Midbrain (tissue), 1 donor: ENCODE measurements around the gene CNKSR3.
"Not testable (repeated sequence)": the region's sequence is repeated elsewhere in the genome, so short reads cannot be mapped to it uniquely, and the experiment has no call there.

ENCODE experiments used
- DNase-seq: peaks from one replicate; lab custom pipeline; 2025; lab: John Stamatoyannopoulos, UW

CNKSR3 gene

DNA sequence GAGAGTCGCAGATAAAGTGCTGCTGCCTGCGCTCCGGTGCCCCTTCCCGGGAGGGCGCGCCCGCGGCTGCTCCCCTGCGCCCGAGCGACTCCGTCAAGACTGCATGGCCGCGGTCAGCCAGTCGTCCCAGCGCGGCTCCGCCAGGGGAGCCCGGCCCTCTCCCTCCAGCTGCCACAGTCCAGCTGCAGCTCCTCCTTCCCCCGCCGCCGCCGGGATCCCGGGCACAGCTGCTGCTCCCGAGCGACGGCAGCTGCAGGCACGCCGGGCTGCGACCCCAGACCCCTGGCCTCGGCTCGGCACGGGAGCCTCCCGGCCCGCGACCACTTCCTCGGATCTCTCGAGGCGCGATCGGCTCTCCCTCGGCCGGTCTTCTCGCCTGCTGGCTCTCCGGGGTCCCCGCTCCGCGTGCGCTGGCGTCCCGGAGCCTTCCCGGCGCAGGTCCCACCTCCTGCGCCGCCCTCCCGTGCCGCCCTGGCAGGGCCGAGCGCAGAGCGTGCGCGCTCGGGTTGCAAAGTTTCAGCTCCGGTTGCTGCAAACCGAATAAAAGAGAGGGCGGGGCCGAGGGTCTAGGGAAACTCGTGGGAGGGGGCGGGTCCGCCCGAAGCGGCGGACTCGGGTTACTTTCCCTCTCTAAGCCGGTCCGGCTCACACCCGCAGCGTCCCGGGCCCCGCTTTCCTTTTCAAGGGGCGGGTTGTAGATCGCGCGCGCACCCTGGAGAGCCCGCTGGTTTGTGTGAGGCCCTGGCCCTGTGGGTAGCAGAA is at the start of gene CNKSR3:
Gene CNKSR3, minus strand, starts transcription at position 542 of the 762 bp plus-strand sequence. CDS start 571 bp downstream, outside the sequence.
- peak; percentile 84 for DNase-seq

DNA sequence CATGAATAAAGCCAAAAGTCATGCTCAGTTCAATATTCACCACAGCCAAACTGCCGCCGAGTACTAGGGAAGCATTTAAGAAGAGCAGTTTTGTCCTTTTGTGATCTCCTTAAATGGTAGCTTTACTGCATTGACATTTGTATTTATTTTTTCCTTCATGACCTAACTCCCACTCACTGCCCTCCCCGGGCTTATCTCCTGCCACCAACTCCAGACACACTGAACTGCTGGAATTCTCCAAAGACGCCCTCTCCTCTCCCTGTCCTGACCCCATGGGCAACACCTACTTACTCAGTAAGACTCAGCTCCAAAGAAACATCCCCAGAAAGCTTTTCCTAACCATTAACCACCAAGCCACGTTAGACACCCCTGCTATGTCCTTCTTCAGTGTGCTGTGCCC is 48.5 kb upstream of the CNKSR3 start:
- DNase-seq: no peak

DNA sequence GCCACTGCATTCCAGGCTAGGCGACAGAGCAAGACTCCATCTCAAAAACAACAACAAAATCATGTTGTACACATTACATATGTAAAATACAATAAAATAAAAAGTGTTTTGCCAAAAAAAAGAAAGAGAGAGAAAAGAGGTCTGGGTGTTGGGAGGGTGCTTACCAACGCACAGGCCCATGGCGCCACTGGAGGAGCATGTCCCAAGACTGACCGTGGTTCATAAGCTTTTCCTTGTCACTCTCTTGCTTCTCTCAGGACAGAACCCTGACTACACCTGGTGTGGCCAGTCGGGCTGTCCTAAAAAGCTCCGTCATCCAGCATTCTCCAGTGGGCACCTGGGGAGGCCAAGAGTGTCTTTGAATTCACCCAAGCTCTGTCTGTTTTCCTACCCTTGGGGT is 48.0 kb upstream of the CNKSR3 start:
- DNase-seq: no peak

DNA sequence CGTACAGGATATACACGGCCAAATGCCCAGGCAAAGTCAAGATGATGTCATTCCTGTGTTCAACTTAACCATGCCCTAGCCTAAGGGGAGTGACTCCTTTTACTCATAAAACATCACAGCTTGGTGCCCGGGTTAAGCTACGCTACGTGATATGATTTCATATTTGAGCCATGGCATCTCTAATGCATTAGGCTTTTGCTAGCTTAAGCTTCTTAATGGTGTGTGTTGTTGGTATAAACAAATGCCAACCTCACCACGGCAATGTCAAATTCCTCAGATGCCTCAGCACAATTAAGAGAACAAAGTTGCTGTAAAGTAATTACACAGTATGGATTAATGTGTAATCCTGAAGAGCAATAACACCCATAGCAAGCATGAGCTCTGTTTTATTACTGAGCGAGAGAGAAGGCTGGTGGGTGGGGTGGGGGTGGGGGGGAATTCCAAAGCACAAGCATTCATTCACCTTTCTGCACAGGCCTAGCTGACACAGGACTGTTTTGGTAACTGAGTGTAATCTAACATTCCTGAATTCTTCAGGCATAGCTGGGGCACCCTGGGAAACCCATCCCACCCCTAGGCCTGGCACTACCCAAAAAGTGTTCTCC is 44.7 kb upstream of the CNKSR3 start:
- DNase-seq: no peak

DNA sequence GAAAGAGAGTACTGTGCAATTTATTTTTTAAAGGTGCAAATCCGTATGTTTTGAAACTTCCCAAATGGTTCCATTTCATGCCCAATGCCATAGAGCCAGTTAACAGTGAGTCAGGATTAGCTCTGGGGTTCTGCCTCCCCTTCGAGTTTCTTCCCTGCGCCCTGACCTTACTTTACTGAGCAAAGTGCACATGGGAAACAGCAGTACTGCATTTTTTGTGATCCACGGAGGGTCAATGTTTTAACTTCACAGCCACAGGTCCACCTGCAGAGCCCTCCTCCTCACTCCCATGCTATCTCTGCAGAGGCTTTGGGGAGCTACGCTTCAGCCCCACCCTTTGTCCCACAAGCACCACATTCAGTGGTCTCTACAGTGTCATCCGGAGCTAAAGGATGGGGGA is 44.0 kb upstream of the CNKSR3 start:
- no peak for DNase-seq

DNA sequence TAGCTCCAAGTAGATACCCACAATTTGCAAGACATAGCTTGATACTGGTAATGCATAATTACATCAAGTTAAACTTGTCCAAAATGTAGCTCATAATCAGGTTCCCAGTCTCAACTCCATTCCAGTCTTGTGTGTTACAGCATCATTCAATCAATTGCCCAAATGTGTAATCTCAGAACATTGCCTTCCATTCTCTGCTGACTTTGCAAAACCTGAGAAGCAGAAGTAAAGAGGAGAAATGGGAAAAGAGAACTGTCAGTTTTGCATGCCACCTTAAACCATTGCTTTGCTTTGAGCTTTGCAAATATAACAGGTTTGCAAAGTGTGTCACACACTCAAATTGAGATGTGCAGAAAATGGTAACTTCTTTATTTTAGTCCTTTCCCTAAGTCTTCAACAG is 40.3 kb upstream of the CNKSR3 start:
- no peak for DNase-seq

DNA sequence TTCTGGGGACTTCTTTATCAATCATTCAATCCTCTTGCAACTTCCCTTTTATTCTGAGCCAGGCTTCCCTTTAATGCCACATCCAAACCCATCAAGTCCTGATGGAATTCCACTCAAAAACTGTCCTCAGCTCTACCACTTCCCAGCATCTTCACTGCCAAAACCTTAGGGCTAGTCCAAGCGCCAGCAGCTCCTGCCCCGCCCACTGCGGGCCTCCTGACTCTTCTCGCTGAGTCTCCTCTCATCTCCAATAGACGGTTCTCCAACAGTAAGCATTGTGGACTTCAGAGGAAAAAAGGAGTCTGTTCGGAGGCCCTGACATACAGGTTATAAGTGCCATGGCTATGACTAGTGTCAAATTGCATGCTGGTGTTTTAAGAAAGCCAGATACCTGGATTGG is 38.7 kb upstream of the CNKSR3 start:
- DNase-seq: no peak

GRCh38 chr6:154548130-154548830 is 37.8 kb upstream of the CNKSR3 start:
- no peak for DNase-seq

DNA sequence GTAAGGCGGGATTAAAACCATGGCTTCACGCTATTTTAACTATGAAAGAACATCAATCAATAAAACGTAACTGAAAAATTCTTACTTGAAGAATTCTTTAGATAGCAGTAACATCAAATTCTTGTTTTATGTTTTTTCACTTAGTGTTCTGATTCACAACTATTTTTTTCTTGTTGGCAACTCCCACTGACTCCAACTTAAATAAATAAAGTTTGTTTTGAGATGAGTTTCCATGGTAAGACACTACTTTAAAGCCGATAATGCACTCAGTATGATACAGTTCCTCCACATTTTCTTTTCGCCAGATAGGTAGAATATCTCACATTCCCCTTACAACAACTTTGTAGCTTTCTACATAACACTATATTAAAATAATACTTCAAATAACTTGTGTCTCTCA is 33.1 kb upstream of the CNKSR3 start:
- no peak for DNase-seq

DNA sequence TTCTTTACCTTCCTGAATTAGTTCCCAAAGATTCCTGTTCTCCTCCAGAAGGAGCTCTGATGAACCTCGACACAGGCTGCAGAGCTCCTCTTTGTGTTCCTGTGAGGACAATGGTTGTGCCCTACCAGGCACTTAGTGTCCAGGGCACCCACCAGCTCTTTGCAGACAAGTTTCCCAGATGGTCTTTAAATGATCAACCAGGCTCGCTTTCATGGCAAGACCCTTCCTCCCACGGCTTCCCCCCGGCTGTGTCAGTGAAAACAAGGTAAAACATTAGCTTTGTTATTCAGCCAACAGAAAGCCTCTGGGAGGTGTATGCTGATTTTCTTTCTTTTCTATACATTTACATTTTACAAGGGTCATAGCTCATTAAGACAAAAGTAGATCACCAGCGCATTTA is 32.3 kb upstream of the CNKSR3 start:
- DNase-seq: no peak

DNA sequence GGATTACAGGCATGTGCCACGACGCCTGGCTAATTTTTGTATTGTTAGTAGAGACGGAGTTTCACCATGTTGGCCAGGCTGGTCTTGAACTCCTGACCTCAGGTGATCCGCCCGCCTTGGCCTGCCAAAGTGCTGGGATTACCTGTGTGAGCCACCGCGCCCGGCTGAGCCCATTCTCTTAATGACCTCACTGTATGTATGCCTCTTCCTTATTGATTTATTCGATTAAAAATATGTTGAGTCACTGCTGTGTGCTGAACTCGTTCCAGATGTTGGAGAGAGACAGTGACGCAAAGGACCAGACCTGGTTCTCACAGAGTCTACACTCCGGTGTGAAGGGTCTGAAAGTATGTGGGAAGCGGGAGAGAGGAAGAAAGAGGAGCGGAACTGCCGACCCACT is 31.4 kb upstream of the CNKSR3 start:
- DNase-seq: not testable (repeated sequence)

DNA sequence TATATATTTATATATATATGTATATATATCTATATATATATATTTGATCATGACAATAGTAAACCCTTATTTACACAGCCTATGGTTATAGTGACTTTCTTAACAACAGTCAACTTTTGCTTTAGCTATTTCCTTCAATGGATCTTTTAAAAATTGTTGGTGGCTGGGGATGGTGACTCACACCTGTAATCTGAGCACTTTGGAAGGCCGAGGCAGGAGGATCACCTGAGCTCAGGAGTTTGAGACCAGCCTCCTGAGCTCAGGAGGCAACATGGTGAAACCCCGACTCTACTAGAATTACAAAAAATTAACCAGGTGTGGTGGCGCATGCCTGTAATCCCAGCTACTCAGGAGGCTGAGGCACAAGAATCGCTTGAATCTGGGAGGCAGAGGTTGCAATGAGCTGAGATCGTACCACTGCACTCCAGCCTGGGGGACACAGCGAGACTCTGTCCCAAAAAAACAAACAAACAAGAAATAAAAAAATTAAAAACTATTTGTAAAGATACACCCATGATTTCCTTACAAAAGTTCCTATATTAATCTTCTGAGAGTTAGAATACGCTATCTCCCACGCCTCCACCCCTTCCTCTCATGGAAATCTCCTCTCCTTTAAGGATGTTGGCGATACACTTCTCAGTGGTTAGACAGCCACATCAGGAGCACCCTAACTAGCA is 29.2 kb upstream of the CNKSR3 start:
- DNase-seq: no peak

DNA sequence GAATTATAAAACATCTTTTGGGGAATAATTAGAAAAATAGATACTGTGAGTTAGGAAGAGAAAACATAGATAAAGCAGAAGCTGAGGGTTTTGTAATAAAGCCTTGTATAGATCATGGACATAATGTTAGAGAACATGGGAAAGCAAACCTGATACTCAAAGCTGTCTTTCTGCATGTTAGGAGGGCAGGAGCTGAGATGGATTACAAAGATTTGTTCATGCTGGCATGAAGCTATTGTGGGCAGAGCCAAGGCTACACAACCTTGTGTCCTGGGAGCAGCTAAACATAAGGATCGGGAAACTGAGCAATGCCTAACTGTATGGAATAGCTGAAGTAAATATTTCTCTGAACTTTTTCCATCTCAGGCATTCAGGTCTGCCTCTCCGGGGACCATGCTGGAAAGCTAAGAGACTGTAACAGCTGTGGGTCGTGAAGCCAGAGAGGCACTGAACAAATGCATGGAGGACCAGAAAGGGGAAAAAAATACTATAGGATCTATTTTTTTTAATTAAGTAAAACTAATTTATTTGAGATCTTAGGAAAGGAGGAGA is 28.2 kb upstream of the CNKSR3 start:
- DNase-seq: no peak

- no peak for DNase-seq
Observed at GRCh38 chr6:154537511-154538325, 27.2 kb upstream of the CNKSR3 start.

DNA sequence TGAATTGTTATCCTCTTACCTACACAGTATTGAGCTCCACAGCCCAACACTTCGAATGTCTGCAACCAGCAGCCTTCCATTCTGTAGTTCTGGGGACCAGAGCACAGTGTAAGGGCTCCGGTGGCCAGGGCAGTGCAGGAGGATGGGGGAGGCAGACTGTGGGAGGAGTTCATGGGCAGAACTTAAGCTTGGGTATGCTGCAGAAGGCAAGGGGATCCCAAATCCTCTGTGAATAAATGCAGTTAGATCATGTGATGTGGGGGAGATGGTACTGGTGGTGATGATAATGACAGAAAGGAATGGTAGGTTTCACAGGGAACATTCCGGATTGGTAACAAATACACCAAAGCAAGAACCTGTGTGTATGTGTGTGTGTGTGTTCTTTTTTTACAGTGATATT is 26.5 kb upstream of the CNKSR3 start:
- DNase-seq: no peak

DNA sequence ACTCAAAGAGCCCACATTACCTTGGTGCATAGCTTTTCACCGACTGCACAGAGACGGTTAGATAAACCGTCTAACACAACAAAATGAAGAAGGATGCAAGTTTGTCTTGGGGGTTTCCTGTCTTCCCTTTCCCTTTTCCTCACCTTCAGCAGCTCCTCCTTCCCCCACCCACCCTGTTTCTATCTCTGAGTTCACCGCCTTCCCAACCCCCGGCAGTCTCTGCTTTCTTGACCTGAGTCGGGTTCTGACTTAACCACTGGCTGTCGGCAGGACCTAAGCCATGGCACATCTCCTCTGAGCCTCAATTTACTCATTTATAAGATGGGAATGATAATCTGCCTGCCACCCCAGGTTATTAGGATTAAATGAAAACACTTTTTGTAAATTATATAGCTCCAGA is 25.8 kb upstream of the CNKSR3 start:
- no peak for DNase-seq

GRCh38 chr6:154535851-154536250 is 25.4 kb upstream of the CNKSR3 start:
- DNase-seq: no peak

GRCh38 chr6:154535147-154535546 is 24.7 kb upstream of the CNKSR3 start:
- DNase-seq: no peak

DNA sequence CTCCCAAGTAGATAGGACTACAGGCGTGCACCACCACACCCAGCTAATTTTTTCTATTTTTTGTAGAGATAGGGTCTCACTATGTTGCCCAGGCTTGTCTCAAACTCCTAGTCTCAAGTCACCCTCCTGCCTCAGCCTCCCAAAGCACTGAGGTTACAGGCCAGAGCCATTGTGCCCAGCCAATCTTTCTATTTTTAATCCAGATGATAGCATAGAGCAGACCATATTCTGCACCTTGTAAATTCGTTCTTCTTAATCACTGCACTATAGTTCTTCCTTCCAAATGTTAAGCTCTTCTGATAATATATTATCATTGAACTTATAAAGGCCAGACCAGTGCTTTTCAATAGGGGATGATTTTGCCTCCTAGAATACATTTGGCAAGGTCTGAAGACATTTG is 24.0 kb upstream of the CNKSR3 start:
- DNase-seq: no peak

DNA sequence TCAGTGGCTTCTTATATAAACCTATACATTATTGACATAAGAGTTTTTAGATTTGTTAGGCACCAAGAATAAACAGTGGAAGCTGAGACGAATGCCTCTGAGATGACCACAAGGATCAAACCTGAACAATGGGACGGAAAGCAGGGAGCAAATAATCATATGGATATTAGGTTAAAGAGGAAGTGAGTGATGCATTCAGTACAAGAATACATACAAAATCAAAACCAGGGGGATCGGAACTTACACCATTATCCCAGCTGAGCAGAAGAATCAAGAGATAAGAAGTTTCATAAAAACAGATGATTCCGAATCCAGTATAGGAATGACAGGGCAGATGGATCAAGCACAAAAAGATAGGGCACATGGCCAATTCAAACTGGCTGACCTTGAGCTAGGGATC is 21.9 kb upstream of the CNKSR3 start:
- no peak for DNase-seq

- no peak for DNase-seq
Observed at GRCh38 chr6:154529957-154530356, 19.5 kb upstream of the CNKSR3 start.
